GM12801 (cell line): ENCODE results near the gene EXO5.

Experiments used
- TF ChIP-seq, protein P1 (sequence below): IDR thresholded peaks from one replicate; pipeline ENCODE4 v1.5.1; 2011; ENCODE audit warnings: control low read depth; ENCODE audit not compliant: insufficient read length; ENCODE audit errors: extremely low read depth

The EXO5 gene

GRCh38 chr1:40478276-40478675 is 30.3 kb upstream of the EXO5 start:
- TF ChIP-seq, protein P1, sequence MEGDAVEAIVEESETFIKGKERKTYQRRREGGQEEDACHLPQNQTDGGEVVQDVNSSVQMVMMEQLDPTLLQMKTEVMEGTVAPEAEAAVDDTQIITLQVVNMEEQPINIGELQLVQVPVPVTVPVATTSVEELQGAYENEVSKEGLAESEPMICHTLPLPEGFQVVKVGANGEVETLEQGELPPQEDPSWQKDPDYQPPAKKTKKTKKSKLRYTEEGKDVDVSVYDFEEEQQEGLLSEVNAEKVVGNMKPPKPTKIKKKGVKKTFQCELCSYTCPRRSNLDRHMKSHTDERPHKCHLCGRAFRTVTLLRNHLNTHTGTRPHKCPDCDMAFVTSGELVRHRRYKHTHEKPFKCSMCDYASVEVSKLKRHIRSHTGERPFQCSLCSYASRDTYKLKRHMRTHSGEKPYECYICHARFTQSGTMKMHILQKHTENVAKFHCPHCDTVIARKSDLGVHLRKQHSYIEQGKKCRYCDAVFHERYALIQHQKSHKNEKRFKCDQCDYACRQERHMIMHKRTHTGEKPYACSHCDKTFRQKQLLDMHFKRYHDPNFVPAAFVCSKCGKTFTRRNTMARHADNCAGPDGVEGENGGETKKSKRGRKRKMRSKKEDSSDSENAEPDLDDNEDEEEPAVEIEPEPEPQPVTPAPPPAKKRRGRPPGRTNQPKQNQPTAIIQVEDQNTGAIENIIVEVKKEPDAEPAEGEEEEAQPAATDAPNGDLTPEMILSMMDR, result no peak

GRCh38 chr1:40479156-40479555 is 29.4 kb upstream of the EXO5 start:
- TF ChIP-seq, protein P1, result no peak

GRCh38 chr1:40495315-40495903 is 13.2 kb upstream of the EXO5 start:
- TF ChIP-seq, protein P1, result no peak

- TF ChIP-seq, protein P1, result no peak
These were observed 594 bp upstream of the EXO5 start for GRCh38 chr1:40507973-40508372.

DNA sequence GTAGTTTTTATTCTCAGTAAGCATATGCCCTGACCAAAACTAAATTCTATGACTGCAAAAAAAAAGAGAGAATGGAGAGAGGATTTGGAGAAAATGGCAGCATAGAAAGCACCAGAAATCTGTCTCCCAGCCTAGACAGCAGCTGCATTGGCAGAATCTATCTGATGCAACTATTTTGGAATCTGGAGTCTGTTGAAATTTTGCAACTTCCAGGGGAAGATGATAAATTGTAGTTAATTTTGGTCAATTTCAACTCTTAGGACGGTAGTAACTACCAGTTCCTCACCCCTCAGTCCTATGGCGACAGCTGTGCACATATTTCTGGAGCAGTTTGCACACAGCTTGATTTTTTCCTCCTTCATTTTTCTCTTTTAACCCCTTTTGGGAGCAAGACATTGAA is 10.9 kb downstream of the EXO5 start:
- TF ChIP-seq, protein P1, result no peak

GRCh38 chr1:40530735-40531380 is 22.3 kb downstream of the EXO5 start:
- TF ChIP-seq, protein P1, result no peak

DNA sequence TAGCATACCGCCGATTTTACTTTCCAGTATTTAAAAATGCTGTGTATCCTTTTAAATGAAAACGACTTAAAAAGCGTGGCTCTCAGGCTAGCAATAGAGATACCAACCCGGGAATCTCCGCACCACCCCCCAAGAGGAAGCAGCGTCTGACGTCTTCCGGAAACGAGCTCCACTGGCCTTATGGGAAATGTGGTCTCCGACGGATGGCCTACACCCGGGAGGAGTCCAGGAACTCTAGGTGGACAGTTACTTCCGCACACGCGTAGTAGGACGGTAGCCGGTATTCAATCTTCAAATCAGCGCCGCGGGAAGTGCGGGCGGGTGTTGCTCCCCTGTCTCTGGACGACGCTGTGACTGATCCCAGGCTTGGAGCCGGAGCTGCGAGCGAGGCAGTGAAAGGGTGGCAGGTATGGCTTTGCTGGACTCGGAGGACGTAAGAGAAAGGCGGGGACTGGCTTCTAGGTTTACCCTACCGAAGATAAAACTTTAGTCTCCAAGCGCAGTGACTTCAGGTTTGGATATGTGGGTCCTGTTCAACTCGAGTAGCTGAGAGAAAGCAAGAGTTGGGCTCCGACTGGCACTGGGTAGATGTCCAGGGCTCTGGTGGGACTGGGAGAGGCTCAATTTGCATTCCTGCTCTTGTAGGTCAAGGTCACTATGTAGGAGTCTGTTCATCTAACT is 23.0 kb downstream of the EXO5 start, which contains the start of gene ZNF684:
Gene ZNF684, plus strand, starts transcription at position 257 of the 681 bp plus-strand sequence. CDS start 1,530 bp downstream, outside the sequence.
- TF ChIP-seq, protein P1, result no peak
